Astrocyte of the spinal cord (primary cell): ENCODE measurements around the gene HTR5A.

Experiments used
- DNase-seq: peaks from one replicate; pipeline ENCODE4 v3.0.0; 2011; ENCODE audit warnings: low read depth, low spot score
- H3K4me3 ChIP-seq: 2 replicates; pipeline ENCODE4 v1.5.1; 2011; ENCODE audit warnings: low read depth, mild to moderate bottlenecking, low read length, moderate library complexity
- CTCF ChIP-seq: IDR thresholded peaks from 2 replicates; pipeline ENCODE4 v1.5.1; 2012; ENCODE audit warnings: low read depth, mild to moderate bottlenecking, low read length, inconsistent platforms
- in situ Hi-C: cut with HindIII; loops from 2 replicates; pipeline ENCODE4 v1.10.0; 2017; ENCODE audit warnings: low sequenced_read_pairs

HTR5A gene

GRCh38 chr7:155073922-155074321 is 3.8 kb downstream of the HTR5A start:
- in situ Hi-C loops: no loop called here
- no peak for TF ChIP-seq CTCF
- no peak for DNase-seq
- no peak overlapping the region for H3K4me3 ChIP-seq

DNA sequence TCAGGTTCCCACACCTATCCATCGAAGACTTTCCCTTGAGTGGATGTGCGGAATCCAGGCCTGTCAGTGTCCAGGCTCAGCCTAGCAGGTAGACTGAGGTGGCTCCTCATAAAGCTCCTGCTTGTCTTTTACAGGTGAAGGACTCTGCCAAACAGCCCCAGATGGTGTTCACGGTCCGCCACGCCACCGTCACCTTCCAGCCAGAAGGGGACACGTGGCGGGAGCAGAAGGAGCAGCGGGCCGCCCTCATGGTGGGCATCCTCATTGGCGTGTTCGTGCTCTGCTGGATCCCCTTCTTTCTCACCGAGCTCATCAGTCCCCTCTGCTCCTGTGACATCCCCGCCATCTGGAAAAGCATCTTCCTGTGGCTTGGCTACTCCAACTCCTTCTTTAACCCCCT is 13.9 kb downstream of the HTR5A start:
- in situ Hi-C loops: no loop called here
- no peak for DNase-seq
- TF ChIP-seq CTCF: no peak
- no peak overlapping the region for H3K4me3 ChIP-seq

DNA sequence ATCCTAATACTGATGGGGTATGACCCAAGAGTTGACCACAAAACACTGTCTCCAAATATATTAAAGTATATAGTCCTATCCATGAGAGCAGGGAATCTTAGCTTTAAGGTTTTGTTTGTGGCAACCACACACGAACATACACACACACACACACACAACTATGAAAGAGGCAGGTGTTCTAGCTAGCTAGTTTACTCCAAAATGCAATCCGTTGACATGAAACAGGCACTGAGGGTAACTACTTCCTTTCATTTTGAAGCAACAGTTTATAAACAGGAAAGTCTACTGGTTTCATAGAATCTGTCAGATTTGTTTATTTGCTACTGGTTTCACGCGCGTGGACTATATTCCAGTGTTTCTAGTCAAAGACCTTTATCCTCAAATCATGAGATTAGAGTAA is 14.8 kb downstream of the HTR5A start:
- DNase-seq: no peak
- TF ChIP-seq CTCF: no peak
- in situ Hi-C loops: no loop called here
- no peak overlapping the region for H3K4me3 ChIP-seq

- H3K4me3 ChIP-seq: no peak overlapping the region
- no peak for DNase-seq
- in situ Hi-C loops: no loop called here
- TF ChIP-seq CTCF: no peak
These were observed 20.6 kb downstream of the HTR5A start for GRCh38 chr7:155090684-155091083.

GRCh38 chr7:155093596-155093995 is 23.5 kb downstream of the HTR5A start:
- in situ Hi-C loops: no loop called here
- no peak overlapping the region for H3K4me3 ChIP-seq
- no peak for TF ChIP-seq CTCF
- no peak for DNase-seq

GRCh38 chr7:155094636-155095135 is 24.6 kb downstream of the HTR5A start:
- H3K4me3 ChIP-seq: no peak overlapping the region
- TF ChIP-seq CTCF: no peak
- in situ Hi-C loops: no loop called here
- DNase-seq: no peak

DNA sequence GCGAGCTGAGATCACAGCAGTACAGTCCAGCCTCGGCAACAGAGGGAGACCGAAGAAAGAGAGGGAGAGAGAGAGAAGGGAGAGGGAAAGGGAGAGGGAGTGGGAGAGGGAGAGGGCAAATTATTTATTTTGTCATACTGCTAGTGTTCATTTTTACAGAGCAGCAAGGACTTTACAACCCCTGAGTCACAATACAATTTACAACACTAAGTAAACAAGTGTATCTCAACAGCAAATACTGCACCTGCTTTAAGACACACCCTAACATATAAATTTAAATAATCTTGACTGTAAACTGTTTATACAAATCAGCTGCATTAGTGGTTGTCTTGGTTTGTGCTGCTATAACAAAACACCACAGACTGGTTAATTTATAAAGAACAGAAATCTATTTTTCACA is 27.2 kb downstream of the HTR5A start:
- in situ Hi-C loops: no loop called here
- H3K4me3 ChIP-seq: no peak overlapping the region
- DNase-seq: no peak
- TF ChIP-seq CTCF: no peak
